Muscle layer of colon (tissue), 2 donors: Measurements from ENCODE around the gene POLA1.

Experiments used
- H3K27ac ChIP-seq: one replicate; pipeline ENCODE4 v1.7.0; 2013; ENCODE audit warnings: low read depth, mild to moderate bottlenecking, low read length, moderate library complexity
- H3K27me3 ChIP-seq, 2 donors: one replicate each; pipeline ENCODE4 v1.7.0; 2013; ENCODE audit warnings: low read length in 2 of 2, mild to moderate bottlenecking in 2 of 2; ENCODE audit not compliant: insufficient read depth in 2 of 2, control insufficient read depth in 1 of 2
- H3K36me3 ChIP-seq: one replicate; pipeline ENCODE4 v1.7.0; 2013; ENCODE audit warnings: mild to moderate bottlenecking, low read length; ENCODE audit not compliant: insufficient read depth
- H3K4me1 ChIP-seq: one replicate; pipeline ENCODE4 v1.7.0; 2013; ENCODE audit warnings: mild to moderate bottlenecking, low read length; ENCODE audit not compliant: insufficient read depth
- H3K4me3 ChIP-seq, 2 donors: one replicate each; pipeline ENCODE4 v1.7.0; 2013; ENCODE audit warnings: low read length in 2 of 2, low read depth in 1 of 2, mild to moderate bottlenecking in 1 of 2, moderate library complexity in 1 of 2
- H3K9ac ChIP-seq: one replicate; pipeline ENCODE4 v1.7.0; 2013; ENCODE audit warnings: low read length
- H3K9me3 ChIP-seq: one replicate; pipeline ENCODE4 v1.7.0; 2013; ENCODE audit warnings: mild to moderate bottlenecking, low read length
- donor health status: abdominal sarcoma.
- donor health status: Adenocarcinoma of cecum.

Gene POLA1

GRCh38 chrX:24879679-24880078 is 186.0 kb downstream of the POLA1 start:
- H3K36me3 ChIP-seq: no peaks in the 10 kb centered on the region
- no peaks in the 10 kb centered on the region for H3K27me3 ChIP-seq
- no peak overlapping the region for H3K4me3 ChIP-seq
- H3K4me1 ChIP-seq: no peaks in the 10 kb centered on the region
- H3K9me3 ChIP-seq: no peaks in the 10 kb centered on the region
- no peak overlapping the region for H3K27ac ChIP-seq
- no peak overlapping the region for H3K9ac ChIP-seq

GRCh38 chrX:24886916-24887315 is 193.2 kb downstream of the POLA1 start:
- no peaks in the 10 kb centered on the region for H3K36me3 ChIP-seq
- no peaks in the 10 kb centered on the region for H3K27me3 ChIP-seq
- H3K9ac ChIP-seq: no peak overlapping the region
- no peaks in the 10 kb centered on the region for H3K4me1 ChIP-seq
- H3K27ac ChIP-seq: no peak overlapping the region
- H3K4me3 ChIP-seq: no peak overlapping the region
- no peaks in the 10 kb centered on the region for H3K9me3 ChIP-seq

GRCh38 chrX:24890677-24891076 is 197.0 kb downstream of the POLA1 start:
- Histone ChIP-seq H3K36me3 (no peaks in the 10 kb centered on the region), H3K27me3 (no peaks in the 10 kb centered on the region), H3K9ac (no peak overlapping the region), H3K27ac (no peak overlapping the region), H3K4me3 (no peak overlapping the region), H3K4me1 (no peaks in the 10 kb centered on the region), H3K9me3 (no peaks in the 10 kb centered on the region)

- Histone ChIP-seq H3K4me1 (no peaks in the 10 kb centered on the region), H3K27ac (no peak overlapping the region), H3K9ac (no peak overlapping the region), H3K36me3 (no peaks in the 10 kb centered on the region), H3K9me3 (no peaks in the 10 kb centered on the region), H3K4me3 (no peak overlapping the region), H3K27me3 (no peaks in the 10 kb centered on the region)
Observed at GRCh38 chrX:24899391-24899790, 205.7 kb downstream of the POLA1 start.

GRCh38 chrX:24900234-24900633 is 206.5 kb downstream of the POLA1 start:
- H3K4me1 ChIP-seq: no peaks in the 10 kb centered on the region
- no peak overlapping the region for H3K4me3 ChIP-seq
- H3K27me3 ChIP-seq: no peaks in the 10 kb centered on the region
- H3K9ac ChIP-seq: no peak overlapping the region
- no peaks in the 10 kb centered on the region for H3K9me3 ChIP-seq
- no peaks in the 10 kb centered on the region for H3K36me3 ChIP-seq
- no peak overlapping the region for H3K27ac ChIP-seq

- Histone ChIP-seq H3K9me3 (no peaks in the 10 kb centered on the region), H3K4me1 (no peaks in the 10 kb centered on the region), H3K27me3 (no peaks in the 10 kb centered on the region), H3K36me3 (no peaks in the 10 kb centered on the region), H3K27ac (no peak overlapping the region), H3K4me3 (no peak overlapping the region), H3K9ac (no peak overlapping the region)
Observed at GRCh38 chrX:24902806-24903205, 209.1 kb downstream of the POLA1 start.

GRCh38 chrX:24918715-24919114 is 225.0 kb downstream of the POLA1 start:
- H3K36me3 ChIP-seq: no peaks in the 10 kb centered on the region
- H3K9me3 ChIP-seq: no peaks in the 10 kb centered on the region
- H3K9ac ChIP-seq: no peak overlapping the region
- H3K4me3 ChIP-seq: no peak overlapping the region
- H3K4me1 ChIP-seq: no peaks in the 10 kb centered on the region
- no peak overlapping the region for H3K27ac ChIP-seq
- H3K27me3 ChIP-seq: no peaks in the 10 kb centered on the region

- Histone ChIP-seq H3K9ac (no peak overlapping the region), H3K27me3 (no peaks in the 10 kb centered on the region), H3K27ac (no peak overlapping the region), H3K4me1 (no peaks in the 10 kb centered on the region), H3K4me3 (no peak overlapping the region), H3K36me3 (no peaks in the 10 kb centered on the region), H3K9me3 (no peaks in the 10 kb centered on the region)
Observed at GRCh38 chrX:24920769-24921168, 227.1 kb downstream of the POLA1 start.

GRCh38 chrX:24925430-24925829 is 231.7 kb downstream of the POLA1 start:
- no peaks in the 10 kb centered on the region for H3K4me1 ChIP-seq
- H3K27ac ChIP-seq: no peak overlapping the region
- no peaks in the 10 kb centered on the region for H3K9me3 ChIP-seq
- H3K4me3 ChIP-seq: no peak overlapping the region
- no peaks in the 10 kb centered on the region for H3K27me3 ChIP-seq
- no peak overlapping the region for H3K9ac ChIP-seq
- no peaks in the 10 kb centered on the region for H3K36me3 ChIP-seq

- Histone ChIP-seq H3K36me3 (no peaks in the 10 kb centered on the region), H3K27ac (no peak overlapping the region), H3K4me3 (no peak overlapping the region), H3K9me3 (no peaks in the 10 kb centered on the region), H3K9ac (no peak overlapping the region), H3K27me3 (no peaks in the 10 kb centered on the region), H3K4me1 (no peaks in the 10 kb centered on the region)
Observed at GRCh38 chrX:24927372-24927771, 233.7 kb downstream of the POLA1 start.

- Histone ChIP-seq H3K27ac (no peak overlapping the region), H3K4me3 (no peak overlapping the region), H3K27me3 (no peaks in the 10 kb centered on the region), H3K9me3 (no peaks in the 10 kb centered on the region), H3K4me1 (no peaks in the 10 kb centered on the region), H3K9ac (no peak overlapping the region), H3K36me3 (no peaks in the 10 kb centered on the region)
Observed at GRCh38 chrX:24928114-24928513, 234.4 kb downstream of the POLA1 start.

- no peaks in the 10 kb centered on the region for H3K4me1 ChIP-seq
- H3K36me3 ChIP-seq: no peaks in the 10 kb centered on the region
- no peaks in the 10 kb centered on the region for H3K27me3 ChIP-seq
- no peak overlapping the region for H3K9ac ChIP-seq
- no peak overlapping the region for H3K4me3 ChIP-seq
- H3K9me3 ChIP-seq: no peaks in the 10 kb centered on the region
- no peak overlapping the region for H3K27ac ChIP-seq
Observed at GRCh38 chrX:24934279-24934678, 240.6 kb downstream of the POLA1 start.
